ENCODE results near the gene DNAH2. TPM values are rescaled to one million over a fixed set of nuclear protein-coding genes. Genes with fewer than 3 reads are reported as not detected.
A peak's percentile ranks its signal among the peaks of the same experiment; 100 is the strongest.

DNAH2 gene
- total RNA-seq, 1 donor from 2014 or later = 0.29 TPM

GRCh38 chr17:7841396-7841914 lies 123.9 kb downstream of the DNAH2 start:
- Mint-ChIP-seq H3K9me3 (ENCODE audit: low read depth) (no peaks in the 10 kb centered on the region), H3K27ac (peak overlapping the region; percentile 96), H3K4me3 (ENCODE audit: low read depth) (peak overlapping the region; percentile 94), H3K36me3 (ENCODE audit: insufficient read depth) (peaks cover 10% of the 10 kb centered on the region), H3K27me3 (no peaks in the 10 kb centered on the region), H3K4me1 (ENCODE audit: low read depth) (peaks cover 56% of the 10 kb centered on the region)
- TF ChIP-seq, protein P1, sequence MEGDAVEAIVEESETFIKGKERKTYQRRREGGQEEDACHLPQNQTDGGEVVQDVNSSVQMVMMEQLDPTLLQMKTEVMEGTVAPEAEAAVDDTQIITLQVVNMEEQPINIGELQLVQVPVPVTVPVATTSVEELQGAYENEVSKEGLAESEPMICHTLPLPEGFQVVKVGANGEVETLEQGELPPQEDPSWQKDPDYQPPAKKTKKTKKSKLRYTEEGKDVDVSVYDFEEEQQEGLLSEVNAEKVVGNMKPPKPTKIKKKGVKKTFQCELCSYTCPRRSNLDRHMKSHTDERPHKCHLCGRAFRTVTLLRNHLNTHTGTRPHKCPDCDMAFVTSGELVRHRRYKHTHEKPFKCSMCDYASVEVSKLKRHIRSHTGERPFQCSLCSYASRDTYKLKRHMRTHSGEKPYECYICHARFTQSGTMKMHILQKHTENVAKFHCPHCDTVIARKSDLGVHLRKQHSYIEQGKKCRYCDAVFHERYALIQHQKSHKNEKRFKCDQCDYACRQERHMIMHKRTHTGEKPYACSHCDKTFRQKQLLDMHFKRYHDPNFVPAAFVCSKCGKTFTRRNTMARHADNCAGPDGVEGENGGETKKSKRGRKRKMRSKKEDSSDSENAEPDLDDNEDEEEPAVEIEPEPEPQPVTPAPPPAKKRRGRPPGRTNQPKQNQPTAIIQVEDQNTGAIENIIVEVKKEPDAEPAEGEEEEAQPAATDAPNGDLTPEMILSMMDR (IDR thresholded peaks at IDR 0.05; ENCODE audit: unreplicated experiment) = no peak
- DNase-seq (ENCODE audit: low spot score, unreplicated experiment) = no peak

- peak overlapping the region; percentile 94 for H3K4me3 Mint-ChIP-seq (ENCODE audit: low read depth)
- H3K36me3 Mint-ChIP-seq (ENCODE audit: insufficient read depth) = peaks cover 13% of the 10 kb centered on the region
- H3K4me1 Mint-ChIP-seq (ENCODE audit: low read depth) = peaks cover 55% of the 10 kb centered on the region
- DNase-seq (ENCODE audit: low spot score, unreplicated experiment) = peak; percentile 97
- TF ChIP-seq, protein P1 (IDR thresholded peaks at IDR 0.05; ENCODE audit: unreplicated experiment) = no peak
- H3K9me3 Mint-ChIP-seq (ENCODE audit: low read depth) = no peaks in the 10 kb centered on the region
- H3K27me3 Mint-ChIP-seq = no peaks in the 10 kb centered on the region
- H3K27ac Mint-ChIP-seq = peak overlapping the region; percentile 97
Measured at GRCh38 chr17:7841915-7842379, 124.4 kb downstream of the DNAH2 start.

DNA sequence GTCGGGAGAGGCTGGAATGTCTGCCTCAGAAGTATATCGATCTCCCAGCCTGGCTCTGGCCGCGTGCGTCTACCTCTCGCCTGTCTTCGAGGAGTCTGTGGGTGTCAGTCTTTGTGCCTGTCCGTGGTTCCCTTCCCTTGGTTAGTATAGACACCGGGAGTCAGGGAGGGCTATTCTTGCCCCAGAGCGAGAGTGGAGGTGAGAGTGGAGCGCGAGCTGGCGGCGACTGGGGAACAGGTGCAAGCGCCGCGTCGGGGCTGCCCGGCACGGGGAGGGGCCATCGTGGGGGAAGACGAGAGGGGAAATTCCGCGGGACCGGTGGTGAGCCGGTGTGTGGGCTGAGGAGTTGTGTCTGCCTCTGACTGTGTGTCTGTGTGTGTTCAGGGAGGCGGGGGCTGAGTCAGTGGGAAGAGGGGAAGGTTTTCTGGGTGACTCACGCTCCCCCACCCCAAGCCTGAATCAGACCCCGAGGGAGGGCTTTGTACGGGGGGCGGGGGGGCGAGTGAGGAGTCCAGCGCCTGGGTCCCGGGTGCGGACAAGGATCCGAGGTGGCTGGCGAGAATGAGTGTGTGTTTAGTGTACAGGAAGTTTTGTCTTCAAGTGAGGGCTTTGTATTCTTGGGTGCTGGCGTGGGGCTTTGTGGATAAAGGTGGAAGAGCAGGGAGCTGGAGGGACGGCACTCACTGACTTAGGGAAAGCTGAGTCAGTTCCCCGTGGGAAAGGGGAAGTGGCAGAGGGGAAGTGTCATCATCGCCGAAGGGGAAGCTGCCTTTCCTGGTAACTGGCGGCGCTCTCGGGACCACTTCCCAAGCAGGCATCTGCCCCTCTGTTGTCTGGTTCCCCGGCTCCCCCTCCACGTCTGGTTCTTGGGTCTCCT lies 125.1 kb downstream of the DNAH2 start:
- Mint-ChIP-seq H3K4me1 (ENCODE audit: low read depth) (peaks cover 48% of the 10 kb centered on the region), H3K4me3 (ENCODE audit: low read depth) (peak overlapping the region; percentile 94), H3K9me3 (ENCODE audit: low read depth) (no peaks in the 10 kb centered on the region), H3K27me3 (no peaks in the 10 kb centered on the region), H3K27ac (peak overlapping the region; percentile 97), H3K36me3 (ENCODE audit: insufficient read depth) (peaks cover 13% of the 10 kb centered on the region)
- no peak for DNase-seq (ENCODE audit: low spot score, unreplicated experiment)
- TF ChIP-seq, protein P1 (IDR thresholded peaks at IDR 0.05; ENCODE audit: unreplicated experiment) = no peak

- peaks cover 14% of the 10 kb centered on the region for H3K36me3 Mint-ChIP-seq (ENCODE audit: insufficient read depth)
- peak overlapping the region; percentile 94 for H3K4me3 Mint-ChIP-seq (ENCODE audit: low read depth)
- peaks cover 47% of the 10 kb centered on the region for H3K4me1 Mint-ChIP-seq (ENCODE audit: low read depth)
- DNase-seq (ENCODE audit: low spot score, unreplicated experiment) = no peak
- no peaks in the 10 kb centered on the region for H3K27me3 Mint-ChIP-seq
- TF ChIP-seq, protein P1 (IDR thresholded peaks at IDR 0.05; ENCODE audit: unreplicated experiment) = no peak
- peak overlapping the region; percentile 97 for H3K27ac Mint-ChIP-seq
- no peaks in the 10 kb centered on the region for H3K9me3 Mint-ChIP-seq (ENCODE audit: low read depth)
Measured at GRCh38 chr17:7843257-7843535, 125.7 kb downstream of the DNAH2 start.

DNA sequence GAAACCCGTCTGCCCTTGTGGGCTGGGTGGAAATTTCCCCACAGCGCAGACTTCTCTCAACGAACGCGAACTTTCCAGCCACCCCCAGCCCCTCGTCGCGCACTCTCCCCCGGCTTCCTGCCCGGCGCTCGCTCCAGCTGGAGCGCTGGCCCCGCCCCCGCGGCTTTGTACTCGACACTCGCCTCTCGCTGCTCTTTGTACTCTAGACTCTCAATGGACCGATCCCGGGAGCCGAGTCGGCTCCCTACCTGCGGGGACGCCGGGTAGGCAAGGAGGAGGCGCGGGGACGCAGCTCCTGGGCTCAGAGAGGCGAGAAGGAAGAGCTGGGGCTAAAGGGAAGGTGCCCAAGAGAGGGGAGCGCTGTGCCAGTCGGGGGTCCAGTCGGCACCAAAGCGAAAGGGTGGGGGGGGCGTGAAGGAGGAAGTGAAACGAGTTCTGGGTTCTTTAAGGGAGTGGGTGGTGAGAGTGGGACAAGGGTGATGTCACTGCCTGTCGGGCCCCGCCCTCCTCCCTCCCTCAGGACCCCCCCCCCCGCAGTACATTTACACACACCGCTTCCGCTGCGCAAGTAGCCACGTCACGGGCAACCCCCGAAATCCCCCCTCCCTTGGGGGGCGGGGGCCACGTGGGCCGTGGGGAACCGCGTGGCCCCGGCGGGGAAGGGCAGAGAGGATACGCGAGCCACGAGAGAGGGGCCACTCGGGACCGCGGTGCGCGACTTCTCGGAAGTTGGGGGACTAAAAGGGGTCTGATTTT lies 126.2 kb downstream of the DNAH2 start:
- peak overlapping the region; percentile 94 for H3K4me3 Mint-ChIP-seq (ENCODE audit: low read depth)
- no peaks in the 10 kb centered on the region for H3K27me3 Mint-ChIP-seq
- peak overlapping the region; percentile 97 for H3K27ac Mint-ChIP-seq
- TF ChIP-seq, protein P1 (IDR thresholded peaks at IDR 0.05; ENCODE audit: unreplicated experiment) = no peak
- H3K36me3 Mint-ChIP-seq (ENCODE audit: insufficient read depth) = peaks cover 15% of the 10 kb centered on the region
- H3K9me3 Mint-ChIP-seq (ENCODE audit: low read depth) = no peaks in the 10 kb centered on the region
- DNase-seq (ENCODE audit: low spot score, unreplicated experiment) = no peak
- peaks cover 43% of the 10 kb centered on the region for H3K4me1 Mint-ChIP-seq (ENCODE audit: low read depth)

All from progenitor cell of endocrine pancreas (in vitro differentiated cells).